HG03521 (cell line): ENCODE measurements around the gene MSTO1.
"Not testable (repeated sequence)": the region's sequence is repeated elsewhere in the genome, so short reads cannot be mapped to it uniquely, and the experiment has no call there.

Experiments
- ATAC-seq: cut with Tn5 transposase; IDR thresholded peaks from one replicate; pipeline ENCODE4 v1.9.1; 2021; ENCODE audit warnings: mild to moderate bottlenecking, moderate library complexity; ENCODE audit not compliant: unreplicated experiment

MSTO1 gene

DNA sequence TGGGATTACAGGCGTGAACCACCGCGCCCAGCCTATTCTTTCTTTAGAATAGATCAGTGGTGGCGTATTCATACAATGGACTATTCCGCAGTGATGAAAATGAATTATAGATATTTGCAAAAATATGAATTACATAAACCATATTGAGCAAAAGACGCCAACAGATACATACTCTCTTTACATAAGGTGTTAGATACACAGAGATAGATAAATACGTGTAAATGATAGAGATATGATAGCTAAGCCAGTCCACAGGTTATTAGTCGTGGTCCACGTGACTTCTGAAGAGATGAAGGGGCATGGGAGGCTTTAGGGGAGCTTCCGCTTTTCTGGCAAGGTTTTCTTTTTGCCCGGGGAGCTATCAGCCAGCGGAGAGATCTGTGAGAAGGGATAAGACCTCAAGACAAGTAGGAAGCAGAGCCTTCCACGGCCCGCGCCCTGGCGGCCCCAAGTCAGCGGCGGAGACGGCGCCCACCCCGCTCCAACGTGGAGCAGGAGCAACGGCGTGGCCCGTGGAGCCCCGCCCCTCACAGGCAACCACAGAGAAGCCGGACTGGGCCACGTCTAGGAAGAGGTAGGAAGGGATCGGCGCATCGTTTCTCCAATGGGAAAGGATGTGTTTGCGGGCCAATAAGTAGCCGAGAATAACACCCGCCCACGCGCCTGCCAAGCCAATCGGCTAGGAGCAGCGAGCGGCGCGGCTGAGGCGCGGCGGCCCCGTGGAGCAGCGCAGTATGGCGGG, at the start of gene MSTO1:
MSTO1 (plus strand) TSS at position 704 of the 742 bp plus-strand sequence; CDS start at position 735, 31 bp downstream.
- ATAC-seq = peak; percentile 87

- ATAC-seq = peak; percentile 30
Measured at GRCh38 chr1:155561779-155562580, 48.0 kb upstream of the MSTO1 start.

DNA sequence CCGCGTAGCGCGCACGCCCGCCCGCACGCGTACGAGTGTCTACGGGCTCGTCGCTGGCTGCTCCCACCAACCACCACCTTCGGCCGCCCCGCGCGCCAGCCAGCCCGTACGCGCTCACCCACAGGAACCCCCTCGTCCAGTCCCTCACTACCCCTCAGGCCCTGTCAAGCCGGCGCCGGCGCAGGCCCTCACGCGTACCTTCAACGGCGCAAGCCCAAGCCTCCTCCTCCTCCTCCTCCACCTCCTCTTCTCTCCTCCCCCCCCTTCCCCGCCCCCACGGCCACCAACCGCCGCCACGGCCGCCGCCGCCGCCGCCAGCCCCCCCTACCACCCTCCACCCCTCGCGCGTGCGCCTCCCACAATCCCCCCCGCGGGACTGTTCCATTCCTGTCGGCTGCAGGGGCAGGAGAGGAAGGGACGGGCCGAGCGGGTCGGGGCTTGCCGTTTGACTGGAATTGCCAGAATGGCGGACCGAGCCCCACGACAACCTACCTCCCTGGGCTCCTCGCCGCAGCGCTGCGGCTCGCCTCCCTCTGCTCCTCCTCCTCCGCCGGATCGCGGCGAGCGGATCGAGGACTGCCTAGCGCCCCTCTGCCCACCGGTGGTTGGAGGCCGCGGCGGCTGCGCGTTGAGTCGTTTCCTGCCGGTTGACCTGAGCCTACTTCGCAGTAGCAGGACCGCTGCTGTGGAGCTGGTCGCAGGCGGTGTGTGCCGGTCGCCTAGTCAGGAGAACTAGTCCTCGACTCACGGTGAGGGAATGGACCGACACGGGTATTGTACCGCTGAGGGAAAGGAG, 47.2 kb upstream of the MSTO1 start, which contains the start of gene ASH1L:
ASH1L (minus strand) TSS at position 223 of the 796 bp plus-strand sequence. CDS start 41,284 bp downstream, outside the sequence.
- peak; percentile 71 for ATAC-seq

DNA sequence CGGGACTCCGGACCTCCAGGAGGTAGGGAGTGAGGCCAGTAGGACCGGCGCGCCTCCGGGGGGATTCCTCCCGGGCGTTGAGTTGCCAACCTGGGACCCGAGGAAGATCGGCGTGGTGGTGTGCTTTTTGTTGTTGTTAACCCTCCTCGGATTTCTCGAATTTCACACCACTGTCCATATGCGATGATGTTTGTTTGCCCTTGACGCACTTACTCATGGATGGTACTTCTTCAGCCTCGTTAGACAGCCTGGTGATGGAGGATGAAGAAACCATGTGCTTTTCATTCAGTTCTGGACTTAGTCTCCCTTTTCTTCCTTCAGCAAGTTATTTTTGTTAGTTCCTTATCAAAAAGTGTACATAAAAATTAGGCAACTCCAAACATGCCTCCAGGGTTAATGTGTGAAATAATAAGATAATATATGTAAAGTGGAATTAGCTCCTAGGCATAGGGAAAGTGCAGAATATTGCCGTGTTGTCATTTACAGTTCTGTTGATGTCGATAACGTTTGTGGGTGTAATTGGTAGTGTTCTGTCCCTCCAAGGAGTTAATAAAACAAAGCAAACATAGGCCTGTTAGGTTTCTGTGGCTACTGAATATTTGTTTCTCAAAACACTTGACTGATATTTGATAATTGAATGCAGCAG, 46.5 kb upstream of the MSTO1 start:
- not testable (repeated sequence) for ATAC-seq

DNA sequence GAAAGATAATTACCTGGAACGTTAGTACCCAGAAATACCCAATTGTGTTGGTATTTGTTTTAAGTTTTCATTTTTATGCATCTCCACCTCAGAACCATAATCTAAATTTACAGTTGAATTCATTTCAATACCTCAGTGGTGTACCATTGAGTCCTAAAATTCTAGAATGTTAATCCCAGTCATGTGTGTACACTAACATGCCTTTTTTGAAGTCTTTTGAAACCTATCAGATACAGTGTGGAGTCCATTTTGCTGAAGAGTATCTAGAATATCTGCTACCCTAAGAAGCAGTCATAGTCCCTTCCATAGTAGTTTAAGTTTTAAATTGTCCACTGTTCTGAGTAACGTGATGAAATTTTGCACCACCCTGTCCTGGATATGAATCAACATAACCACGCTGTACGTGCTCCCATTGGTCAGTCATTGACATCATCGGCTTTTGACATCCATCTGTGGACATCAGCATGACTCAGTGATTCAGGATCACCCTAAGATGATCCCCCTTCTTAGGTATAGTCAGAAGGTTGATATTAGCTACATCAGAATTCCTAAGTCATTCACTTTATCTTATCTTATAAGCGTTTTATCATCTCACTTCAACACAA, 39.9 kb upstream of the MSTO1 start:
- no peak for ATAC-seq

- no peak for ATAC-seq
Measured at GRCh38 chr1:155570593-155570990, 39.4 kb upstream of the MSTO1 start.

DNA sequence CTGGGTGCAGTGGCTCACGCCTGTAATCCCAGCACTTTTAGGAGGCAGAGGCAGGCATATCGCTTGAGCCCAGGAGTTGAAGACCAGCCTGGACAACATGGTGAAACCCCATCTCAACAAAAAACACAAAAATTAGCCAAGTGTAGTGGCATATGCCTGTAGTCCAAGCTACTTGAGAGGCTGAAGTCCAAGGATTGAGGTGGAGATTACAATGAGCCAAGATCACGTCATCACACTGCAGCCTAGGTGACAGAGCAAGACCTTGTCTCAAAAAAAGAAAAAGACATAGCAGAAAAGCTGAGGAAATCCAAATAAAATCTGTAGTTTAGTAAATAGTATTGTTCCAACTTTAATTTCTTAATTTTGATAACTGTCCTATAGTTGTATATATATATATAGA, 35.9 kb upstream of the MSTO1 start:
- no peak for ATAC-seq

- not testable (repeated sequence) for ATAC-seq
Measured at GRCh38 chr1:155575608-155576007, 34.4 kb upstream of the MSTO1 start.

DNA sequence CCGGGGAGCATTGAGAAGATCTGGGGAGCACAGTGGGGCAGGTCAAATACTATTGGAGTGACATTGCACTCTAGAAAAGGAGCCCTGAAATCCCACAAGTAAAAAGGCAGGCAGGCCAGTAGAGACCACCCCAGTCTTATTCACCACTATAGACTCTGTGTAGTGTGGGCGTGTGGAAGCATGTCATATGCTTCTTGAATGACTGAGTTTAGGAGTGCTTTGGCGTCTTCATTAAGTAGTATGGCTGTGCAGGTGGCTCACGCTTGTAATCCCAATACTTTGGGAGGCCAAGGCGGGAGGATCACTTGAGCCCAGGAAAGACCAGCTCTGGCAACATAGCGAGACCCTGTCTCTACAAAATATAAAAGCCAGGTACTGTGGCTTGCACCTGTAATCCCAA, 26.2 kb upstream of the MSTO1 start:
- not testable (repeated sequence) for ATAC-seq

- ATAC-seq = not testable (repeated sequence)
Measured at GRCh38 chr1:155589282-155589681, 20.7 kb upstream of the MSTO1 start.

DNA sequence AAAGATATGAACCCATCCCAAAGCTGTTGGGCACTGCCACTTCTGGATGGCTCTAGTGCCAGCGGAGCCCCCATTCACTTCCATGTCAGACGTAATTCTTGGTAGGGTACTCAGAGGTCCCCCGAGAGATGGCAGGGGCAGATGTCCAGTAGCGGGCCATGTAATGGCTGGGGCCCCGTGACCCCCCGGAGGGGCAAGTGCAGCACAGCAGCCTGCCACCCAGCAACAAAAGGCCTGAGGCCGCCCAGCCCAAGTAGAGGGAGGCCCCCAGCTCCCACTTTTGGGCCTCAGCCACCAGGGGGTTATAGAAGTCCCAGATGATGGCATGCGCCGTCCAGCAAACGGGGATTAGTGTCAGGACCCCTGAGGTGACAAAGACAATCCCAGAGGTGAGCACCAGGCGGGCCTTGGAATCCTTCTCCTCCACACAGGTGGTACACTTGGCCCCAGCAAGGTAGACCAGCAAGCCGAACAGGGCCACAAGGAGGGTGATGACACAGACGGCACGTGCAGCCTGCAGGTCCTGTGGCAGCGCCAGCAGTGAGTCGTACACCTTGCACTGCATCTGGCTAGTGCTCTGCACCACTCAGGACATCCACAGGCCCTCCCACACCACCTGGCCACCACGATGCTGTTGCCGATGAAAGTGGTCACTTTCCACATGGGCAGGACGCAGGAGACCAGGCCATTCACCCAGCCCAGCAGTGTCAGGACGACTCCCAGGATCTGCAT, 19.3 kb upstream of the MSTO1 start:
- ATAC-seq = not testable (repeated sequence)

GRCh38 chr1:155591770-155592169, 18.2 kb upstream of the MSTO1 start:
- ATAC-seq = no peak

DNA sequence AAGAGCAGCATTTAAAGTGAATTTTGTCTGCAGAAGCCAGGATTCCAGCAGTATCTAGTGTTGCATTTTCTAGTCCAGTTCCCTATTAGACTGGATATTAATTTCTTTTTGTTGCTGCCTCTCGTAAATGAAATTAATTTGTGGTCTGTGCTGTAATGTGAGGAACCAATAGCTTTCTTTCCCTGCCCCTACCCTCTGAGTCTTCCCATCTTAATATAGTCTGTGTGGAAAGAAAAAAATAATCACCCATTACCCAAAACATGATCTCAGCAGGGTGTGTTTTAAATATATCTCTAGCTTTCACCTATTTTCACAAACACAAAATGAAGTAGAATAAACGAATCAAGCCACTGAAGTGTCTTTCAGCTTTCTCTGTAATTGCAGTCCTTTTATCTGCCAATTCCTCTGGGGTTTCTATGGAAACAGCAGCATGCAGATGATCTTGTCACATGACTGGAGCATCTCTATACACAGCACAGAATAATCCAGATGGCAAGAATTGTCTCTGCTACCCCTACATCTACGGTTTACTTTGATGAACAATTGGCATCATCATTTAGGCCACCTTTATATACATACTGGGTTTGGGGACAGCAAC, 14.0 kb upstream of the MSTO1 start:
- not testable (repeated sequence) for ATAC-seq

DNA sequence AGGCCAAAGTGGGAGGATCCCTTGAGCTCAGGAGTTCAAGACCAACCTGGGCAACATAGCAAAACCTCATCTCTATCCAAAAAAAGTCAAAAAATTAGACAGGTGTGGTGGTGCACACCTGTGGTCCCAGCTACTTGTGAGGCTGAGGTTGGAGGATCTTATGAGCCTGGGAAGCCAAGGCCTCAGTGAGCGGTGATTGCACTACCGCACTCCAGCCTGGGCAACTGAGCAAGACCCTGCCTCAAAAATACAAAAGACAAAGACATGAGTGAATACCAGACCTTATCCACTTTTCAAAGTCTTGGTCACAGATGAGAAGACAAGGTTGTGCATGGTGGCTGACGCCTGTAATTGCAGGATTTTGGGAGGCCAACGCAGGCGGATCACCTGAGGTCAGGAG, 13.2 kb upstream of the MSTO1 start:
- ATAC-seq = no peak

- no peak for ATAC-seq
Measured at GRCh38 chr1:155598842-155599331, 11.1 kb upstream of the MSTO1 start.

DNA sequence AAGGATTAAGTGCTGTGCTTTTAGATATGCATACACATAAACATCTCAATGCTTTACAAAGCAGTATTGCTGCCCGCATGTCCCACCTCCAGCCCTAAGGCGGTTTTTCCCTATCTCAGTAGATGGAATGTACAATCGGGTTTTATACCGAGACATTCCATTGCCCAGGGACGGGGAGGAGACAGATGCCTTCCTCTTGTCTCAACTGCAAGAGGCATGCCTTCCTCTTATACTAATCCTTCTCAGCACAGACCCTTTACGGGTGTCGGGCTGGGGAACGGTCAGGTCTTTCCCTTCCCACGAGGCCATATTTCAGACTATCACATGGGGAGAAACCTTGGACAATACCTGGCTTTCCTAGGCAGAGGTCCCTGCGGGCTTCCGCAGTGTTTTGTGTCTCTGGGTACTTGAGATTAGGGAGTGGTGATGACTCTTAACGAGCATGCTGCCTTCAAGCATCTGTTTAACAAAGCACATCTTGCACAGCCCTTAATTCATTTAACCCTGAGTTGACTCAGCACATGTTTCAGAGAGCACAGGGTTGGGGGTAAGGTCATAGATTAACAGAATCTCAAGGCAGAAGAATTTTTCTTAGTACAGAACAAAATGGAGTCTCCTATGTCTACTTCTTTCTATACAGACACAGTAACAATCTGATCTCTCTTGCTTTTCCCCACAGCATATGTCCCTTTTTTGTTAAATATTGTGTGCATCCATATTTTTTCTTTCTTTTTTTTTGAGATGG, 10.0 kb upstream of the MSTO1 start:
- ATAC-seq = not testable (repeated sequence)

GRCh38 chr1:155607708-155608107, 2.3 kb upstream of the MSTO1 start:
- no peak for ATAC-seq

GRCh38 chr1:155608888-155609225, 1.2 kb upstream of the MSTO1 start:
- ATAC-seq = no peak
